GM10847 (cell line): ENCODE data around the gene CRYZL1.

ENCODE experiments used
- POLR2A ChIP-seq: IDR thresholded peaks from 2 replicates; pipeline ENCODE4 v1.6.1; 2011; ENCODE audit not compliant: insufficient read length; ENCODE audit errors: extremely low read depth

Gene CRYZL1

DNA sequence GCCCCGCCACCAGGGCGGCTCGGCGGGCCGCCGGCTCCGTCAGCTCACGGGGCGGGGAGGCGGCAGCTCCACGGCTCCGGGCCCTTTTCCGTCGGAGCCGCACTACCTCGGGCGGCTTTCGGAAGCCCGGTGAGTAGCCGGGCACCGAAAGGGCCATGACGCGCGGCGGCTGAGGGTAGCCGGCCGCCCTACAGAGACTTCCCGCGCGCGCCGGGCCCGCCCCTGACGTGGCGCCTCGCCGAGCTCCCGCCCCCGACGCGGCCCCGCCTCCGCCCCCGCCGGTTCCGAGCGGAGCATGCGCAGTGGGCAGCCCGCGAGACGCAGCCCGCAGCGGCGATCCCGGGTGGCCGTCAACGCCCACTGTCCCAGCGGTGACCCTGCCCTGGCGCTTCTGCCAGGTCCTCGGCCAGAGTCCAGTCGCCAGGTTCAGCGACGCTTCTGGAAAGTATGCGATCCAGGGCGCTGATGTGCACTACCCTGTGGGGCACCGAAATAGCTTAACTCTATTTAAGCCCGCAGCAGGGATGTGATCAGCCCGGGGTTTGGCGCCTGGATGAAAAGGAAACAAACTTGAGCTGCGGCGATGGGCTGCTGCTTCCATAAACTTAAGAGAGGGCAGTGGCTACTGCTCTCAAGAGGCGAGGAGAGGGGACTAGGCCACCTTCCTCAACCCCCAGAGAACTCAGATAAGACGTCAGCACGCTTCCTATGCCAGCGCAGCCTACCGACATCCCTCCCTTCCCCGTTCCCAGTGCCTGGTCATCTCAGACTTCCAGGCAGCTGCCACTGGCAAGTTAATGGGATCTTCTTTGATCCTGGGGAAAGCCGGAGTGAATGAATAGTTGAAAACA is 52.8 kb downstream of the CRYZL1 start, which contains the start of gene DONSON:
TSS of gene DONSON (minus strand) at position 200 of the 851 bp plus-strand sequence. CDS start at position 157, 43 bp downstream.
- TF ChIP-seq POLR2A = peak; percentile 69

- no peak for TF ChIP-seq POLR2A
These were observed 53.6 kb downstream of the CRYZL1 start for GRCh38 chr21:33587792-33588484.

DNA sequence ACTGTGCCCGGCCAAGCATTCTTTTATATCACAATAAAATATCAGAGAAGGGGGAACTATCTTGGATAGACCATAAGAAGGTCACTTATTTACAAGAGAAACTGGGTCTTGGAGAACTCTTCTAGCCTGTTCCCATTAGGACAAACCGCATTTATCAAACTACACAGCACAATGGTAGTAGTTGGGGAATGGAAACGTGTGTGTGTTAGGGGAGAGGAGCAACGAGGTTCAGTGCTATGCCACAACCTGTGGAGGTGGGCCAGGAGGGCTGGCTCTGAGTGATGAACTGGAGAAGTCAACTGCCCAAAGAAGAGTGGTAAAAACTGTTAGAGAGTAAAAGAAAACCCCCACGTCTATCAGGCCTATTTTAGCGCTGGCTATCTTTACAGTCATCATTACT is 54.6 kb downstream of the CRYZL1 start:
- no peak for TF ChIP-seq POLR2A

DNA sequence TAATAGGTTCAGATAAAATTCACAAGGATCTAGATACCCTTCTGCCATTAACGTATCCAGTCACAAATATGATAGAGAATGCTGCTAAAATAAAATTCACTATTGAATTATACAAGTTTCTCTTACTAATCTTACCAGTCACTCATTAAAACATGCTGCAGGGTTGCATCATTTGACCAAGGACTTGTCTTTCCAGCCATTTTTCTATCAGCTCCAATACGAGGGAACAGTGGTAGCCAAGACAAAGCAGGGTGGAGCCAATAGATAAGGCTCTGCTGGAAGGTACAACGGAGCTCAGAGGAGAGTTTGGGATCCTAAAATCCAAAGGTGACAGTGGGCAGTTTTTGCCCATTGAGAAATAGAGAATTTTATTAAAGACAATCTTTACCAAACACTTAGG is 57.1 kb downstream of the CRYZL1 start:
- TF ChIP-seq POLR2A = no peak

GRCh38 chr21:33578959-33579542 is 62.5 kb downstream of the CRYZL1 start:
- no peak for TF ChIP-seq POLR2A

- no peak for TF ChIP-seq POLR2A
These were observed 63.3 kb downstream of the CRYZL1 start for GRCh38 chr21:33578214-33578613.

DNA sequence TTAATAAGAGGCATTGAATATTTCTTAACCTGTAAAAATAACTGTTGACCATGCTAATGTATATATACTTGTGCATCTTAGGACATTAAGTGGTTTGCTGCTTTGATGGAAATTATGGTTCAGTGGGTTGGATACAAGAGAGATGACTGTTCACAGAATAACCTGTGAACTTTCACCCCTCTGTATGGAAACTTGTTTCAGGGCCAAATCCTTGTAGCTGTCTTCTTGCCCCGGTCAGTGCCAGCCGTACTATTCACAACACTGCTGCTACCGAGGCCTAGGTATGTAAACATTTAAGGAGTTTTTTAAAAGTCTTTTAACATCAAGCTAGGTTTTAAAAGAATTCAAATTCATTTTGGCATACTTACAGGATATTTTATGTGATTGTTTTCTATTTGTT is 69.2 kb downstream of the CRYZL1 start:
- no peak for TF ChIP-seq POLR2A

DNA sequence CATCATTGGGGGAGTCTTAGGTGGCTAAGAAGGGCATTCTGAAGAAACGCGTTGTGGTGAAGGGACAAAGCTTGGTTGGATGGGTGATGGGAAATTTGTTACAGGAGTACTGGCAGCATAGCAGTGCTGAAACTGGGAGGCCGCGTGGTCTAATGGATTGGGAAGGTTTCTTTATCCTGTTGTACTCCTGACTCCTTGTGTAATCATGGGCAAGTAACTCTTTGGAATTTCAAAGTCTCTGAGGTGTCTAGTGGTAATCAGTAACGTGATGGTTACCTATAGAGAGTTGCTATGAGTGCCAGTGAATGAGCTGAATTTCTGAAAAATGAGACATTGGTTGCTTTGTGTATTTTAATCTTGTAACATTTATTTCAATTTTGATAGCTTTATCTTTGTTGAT is 71.5 kb downstream of the CRYZL1 start:
- TF ChIP-seq POLR2A = no peak

DNA sequence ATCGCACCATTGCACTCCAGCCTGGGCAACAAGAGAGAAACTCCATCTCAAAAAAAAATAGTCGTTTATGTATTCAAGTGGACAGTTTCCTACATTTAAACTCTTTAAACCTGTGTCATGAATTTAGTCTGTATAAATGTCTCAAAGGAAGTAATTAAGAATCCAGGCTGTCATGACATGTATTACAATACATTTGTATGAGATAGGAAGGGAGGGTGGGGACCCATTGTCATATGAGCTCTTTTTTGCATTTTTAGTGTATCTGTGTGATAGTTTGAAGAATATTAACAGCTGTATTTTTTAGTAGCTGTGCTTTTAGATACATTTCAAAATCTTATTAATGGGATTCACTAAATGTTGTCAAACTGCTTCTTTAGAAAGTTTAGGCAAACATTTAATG is 73.1 kb downstream of the CRYZL1 start:
- TF ChIP-seq POLR2A = no peak

- TF ChIP-seq POLR2A = no peak
These were observed 73.6 kb downstream of the CRYZL1 start for GRCh38 chr21:33567914-33568313.

GRCh38 chr21:33566514-33566913 is 75.0 kb downstream of the CRYZL1 start:
- TF ChIP-seq POLR2A = no peak

- no peak for TF ChIP-seq POLR2A
These were observed 79.2 kb downstream of the CRYZL1 start for GRCh38 chr21:33562389-33562788.

- no peak for TF ChIP-seq POLR2A
These were observed 80.2 kb downstream of the CRYZL1 start for GRCh38 chr21:33561373-33561772.

- TF ChIP-seq POLR2A = no peak
These were observed 80.6 kb downstream of the CRYZL1 start for GRCh38 chr21:33560965-33561364.

- no peak for TF ChIP-seq POLR2A
These were observed 81.7 kb downstream of the CRYZL1 start for GRCh38 chr21:33559813-33560212.
